GM23338 (cell line): Measurements from ENCODE around the gene MYO18A. TPM values are rescaled to one million over a fixed set of nuclear protein-coding genes. Genes with fewer than 3 reads are reported as not detected.

ENCODE experiments used
- ATAC-seq: fragments of 200-7000 bp; cut with Tn5 transposase; 3 replicates; pipeline ENCODE4 v1.9.1; 2020
- DNase-seq: peaks from one replicate; pipeline ENCODE4 v3.0.0-alpha.2; 2015; ENCODE audit warnings: low spot score
- H2AFZ ChIP-seq: fragments of 200-600 bp; sonication (generic); 2 replicates; pipeline ENCODE4 v1.8.0; 2016; ENCODE audit warnings: antibody characterized with exemption, mild to moderate bottlenecking, moderate library complexity
- H3F3A ChIP-seq: fragments of 200-600 bp; sonication (generic); replicated peaks from 2 replicates; pipeline ENCODE4 v1.8.0; 2017; ENCODE audit warnings: antibody characterized with exemption, mixed run types, low read depth
- H3K27ac ChIP-seq: fragments of 200-600 bp; sonication (generic); 2 replicates; pipeline ENCODE4 v1.6.1; 2016; ENCODE audit warnings: low read depth
- H3K27me3 ChIP-seq: fragments of 200-600 bp; sonication (generic); 2 replicates; pipeline ENCODE4 v1.8.0; 2016; ENCODE audit warnings: mild to moderate bottlenecking, mixed run types, moderate library complexity; ENCODE audit not compliant: insufficient read depth
- H3K36me3 ChIP-seq: fragments of 200-600 bp; sonication (generic); 2 replicates; pipeline ENCODE4 v1.8.0; 2016; ENCODE audit warnings: mild to moderate bottlenecking; ENCODE audit not compliant: insufficient read depth
- H3K4me1 ChIP-seq: fragments of 200-600 bp; sonication (generic); 2 replicates; pipeline ENCODE4 v1.8.0; 2016; ENCODE audit warnings: mild to moderate bottlenecking, moderate library complexity; ENCODE audit not compliant: insufficient read depth
- H3K4me2 ChIP-seq: fragments of 200-600 bp; sonication (generic); 2 replicates; pipeline ENCODE4 v1.7.1; 2017; ENCODE audit warnings: mixed run types
- H3K4me3 ChIP-seq: fragments of 200-600 bp; sonication (generic); 2 replicates; pipeline ENCODE4 v1.6.1; 2016; ENCODE audit warnings: mixed run types
- H3K79me2 ChIP-seq: fragments of 200-600 bp; sonication (generic); replicated peaks from 2 replicates; pipeline ENCODE4 v1.8.0; 2017; ENCODE audit warnings: mild to moderate bottlenecking; ENCODE audit not compliant: insufficient read depth
- H3K9me2 ChIP-seq: fragments of 200-600 bp; sonication (generic); 2 replicates; pipeline ENCODE4 v1.8.0; 2017; ENCODE audit not compliant: insufficient read depth
- H4K20me1 ChIP-seq: fragments of 200-600 bp; sonication (generic); replicated peaks from 2 replicates; pipeline ENCODE4 v1.8.0; 2017; ENCODE audit warnings: mild to moderate bottlenecking; ENCODE audit not compliant: insufficient read depth
- H3K27ac Mint-ChIP-seq: 2 replicates; pipeline ENCODE4 v1.8.0; 2020; ENCODE audit warnings: inconsistent platforms, mild to moderate bottlenecking, moderate library complexity, mixed read lengths
- H3K27me3 Mint-ChIP-seq: 3 replicates; pipeline ENCODE4 v1.8.0; 2022; ENCODE audit warnings: low read depth, mild to moderate bottlenecking, moderate library complexity, mixed read lengths, inconsistent platforms; ENCODE audit not compliant: insufficient read depth, poor library complexity
- H3K36me3 Mint-ChIP-seq: 3 replicates; pipeline ENCODE4 v1.8.0; 2021; ENCODE audit warnings: low read depth, mild to moderate bottlenecking, inconsistent platforms, moderate library complexity, mixed read lengths
- H3K4me1 Mint-ChIP-seq: 3 replicates; pipeline ENCODE4 v1.8.0; 2020; ENCODE audit warnings: mild to moderate bottlenecking, inconsistent platforms, mixed read lengths
- H3K4me3 Mint-ChIP-seq: 3 replicates; pipeline ENCODE4 v1.8.0; 2021; ENCODE audit warnings: moderate library complexity, mild to moderate bottlenecking, inconsistent platforms, mixed read lengths
- H3K9me3 Mint-ChIP-seq: 3 replicates; pipeline ENCODE4 v1.8.0; 2020; ENCODE audit warnings: moderate library complexity, mild to moderate bottlenecking, inconsistent platforms, mixed read lengths
- CREB1 ChIP-seq: fragments of 250-450 bp; sonication (Bioruptor Pico); IDR thresholded peaks from 2 replicates; pipeline ENCODE4 v1.5.0; 2020; ENCODE audit warnings: low read depth, mild to moderate bottlenecking, moderate library complexity
- ETS1 ChIP-seq: IDR thresholded peaks from 2 replicates; pipeline ENCODE4 v1.6.1; 2016; ENCODE audit warnings: antibody characterized with exemption
- EZH2phosphoT487 ChIP-seq: fragments of 200-600 bp; sonication (generic); IDR thresholded peaks from one replicate; pipeline ENCODE4 v1.8.1; 2018; ENCODE audit warnings: antibody characterized with exemption; ENCODE audit not compliant: unreplicated experiment
- JUNB ChIP-seq: IDR thresholded peaks from one replicate; pipeline ENCODE4 v1.6.1; 2016; ENCODE audit warnings: antibody characterized with exemption; ENCODE audit not compliant: unreplicated experiment
- POLR2AphosphoS5 ChIP-seq: IDR thresholded peaks from 2 replicates; pipeline ENCODE4 v1.6.1; 2016; ENCODE audit warnings: antibody characterized with exemption, low read depth
- ZNF114 ChIP-seq: fragments of 250-450 bp; sonication (Bioruptor Pico); IDR thresholded peaks from 2 replicates; pipeline ENCODE4 v1.5.0; 2020; ENCODE audit warnings: mild to moderate bottlenecking, moderate library complexity
- ZNF331 ChIP-seq: fragments of 250-450 bp; sonication (Bioruptor Pico); IDR thresholded peaks from 2 replicates; pipeline ENCODE4 v1.5.0; 2020; ENCODE audit warnings: low read depth, mild to moderate bottlenecking, moderate library complexity
- ZNF462 ChIP-seq: fragments of 250-450 bp; sonication (Bioruptor Pico); IDR thresholded peaks from 2 replicates; pipeline ENCODE4 v1.5.0; 2020; ENCODE audit warnings: mild to moderate bottlenecking, moderate library complexity
- polyA plus RNA-seq: library from polyadenylated mRNA; unstranded; fragments of >200 nt; fragmentation: Nextera tagmentation; extraction: Ambion mirVana; gene quantifications from 2 replicates; pipeline ENCODE4 v1.2.1, GENCODE V29; 2016
- total RNA-seq: library from RNA; depleted of rRNA; stranded (reverse); fragments of >200 nt; shearing (Covaris generic); gene quantifications from 2 replicates; pipeline ENCODE4 v1.2.3, GENCODE V29; 2014
- TF ChIP-seq, protein P1 (sequence below): IDR thresholded peaks from one replicate; pipeline ENCODE4 v1.6.1; 2018; ENCODE audit warnings: antibody characterized with exemption; ENCODE audit not compliant: unreplicated experiment

Gene MYO18A
- total and polyA plus RNA-seq, 2 experiments from 2014 or later, result 18.3 to 37.5 TPM

- TF ChIP-seq ZNF462 (CRISPR knock-in tag), result peak; percentile 39; the same call in 1 of the 2 replicates
- no peak for TF ChIP-seq ZNF331 (CRISPR knock-in tag)
- TF ChIP-seq CREB1 (CRISPR knock-in tag), result no peak; the same call in 1 of the 2 replicates
- no peak for TF ChIP-seq EZH2phosphoT487
- TF ChIP-seq POLR2AphosphoS5, result no peak
Measured at GRCh38 chr17:29032857-29033197, 147.4 kb downstream of the MYO18A start (continued).

DNA sequence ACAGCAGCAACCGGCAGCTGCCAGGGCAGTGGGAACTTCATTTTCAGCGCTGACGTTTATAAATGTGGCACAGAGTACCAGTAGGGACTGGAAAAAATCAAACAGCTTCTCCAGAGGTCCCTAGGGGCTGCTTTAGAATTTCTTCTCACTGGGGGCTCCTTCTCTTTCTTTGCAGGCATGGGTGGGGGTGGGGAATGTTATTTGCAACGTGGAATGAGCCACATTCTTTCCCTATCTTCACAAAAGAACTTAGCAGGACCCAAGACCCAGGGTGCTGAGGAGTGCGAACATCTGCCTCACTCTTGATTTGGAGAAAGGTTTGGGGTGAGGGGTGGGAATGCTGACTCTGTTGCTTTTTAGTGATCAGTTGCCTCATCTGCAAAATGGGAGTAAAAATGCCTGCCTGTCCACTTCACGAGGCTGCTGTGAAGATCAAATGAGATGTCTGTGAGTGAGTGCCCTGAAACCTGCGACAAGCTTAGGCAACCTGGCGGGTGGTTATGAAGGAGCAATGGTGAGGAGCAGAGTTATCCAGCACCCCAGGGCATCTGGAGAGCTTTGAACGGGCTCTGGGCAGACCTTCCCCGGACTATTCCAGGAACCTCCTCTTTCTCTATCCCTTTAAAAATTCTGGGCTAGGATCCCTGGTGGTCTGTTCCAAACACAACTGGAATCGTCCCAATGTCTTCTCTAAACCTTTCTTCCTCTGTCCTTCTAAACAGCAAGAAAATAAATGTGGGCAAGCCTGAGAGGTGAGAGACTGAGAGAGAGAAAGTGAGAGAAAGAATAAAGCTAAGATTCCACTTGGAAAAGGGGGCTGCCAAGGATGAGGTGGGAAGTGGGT is 148.0 kb downstream of the MYO18A start:
- H3K4me2 ChIP-seq, result peak overlapping the region; percentile 59
- ATAC-seq (peak; percentile 78), DNase-seq (peak; percentile 77)
- peaks cover 21% of the 10 kb centered on the region for H3K36me3 Mint-ChIP-seq
- peak overlapping the region; percentile 46 for H3K27ac Mint-ChIP-seq
- peak overlapping the region; percentile 47 for H3K4me3 Mint-ChIP-seq
- peaks cover 26% of the 10 kb centered on the region for H3K27me3 Mint-ChIP-seq
- no peak overlapping the region for H2AFZ ChIP-seq
- H3F3A ChIP-seq, result 0 out of 2 replicates have a peak, but pooled peaks cover 6% of the 10 kb centered on the region
- peak overlapping the region; percentile 27; the same call in 1 of the 2 replicates for H3K4me3 ChIP-seq
- peaks cover 4% of the 10 kb centered on the region; the same call in 1 of the 2 replicates for H3K9me2 ChIP-seq
- peaks cover 41% of the 10 kb centered on the region for H3K4me1 Mint-ChIP-seq
- no peaks in the 10 kb centered on the region for H4K20me1 ChIP-seq
- H3K79me2 ChIP-seq, result no peaks in the 10 kb centered on the region
- peaks cover 48% of the 10 kb centered on the region for H3K4me1 ChIP-seq
- H3K27me3 ChIP-seq, result no peaks in the 10 kb centered on the region
- no peaks in the 10 kb centered on the region for H3K36me3 ChIP-seq
- H3K27ac ChIP-seq, result peak overlapping the region; percentile 93
- peaks cover 22% of the 10 kb centered on the region for H3K9me3 Mint-ChIP-seq
- TF ChIP-seq CREB1 (CRISPR knock-in tag), result peak; percentile 13
- TF ChIP-seq, protein P1, sequence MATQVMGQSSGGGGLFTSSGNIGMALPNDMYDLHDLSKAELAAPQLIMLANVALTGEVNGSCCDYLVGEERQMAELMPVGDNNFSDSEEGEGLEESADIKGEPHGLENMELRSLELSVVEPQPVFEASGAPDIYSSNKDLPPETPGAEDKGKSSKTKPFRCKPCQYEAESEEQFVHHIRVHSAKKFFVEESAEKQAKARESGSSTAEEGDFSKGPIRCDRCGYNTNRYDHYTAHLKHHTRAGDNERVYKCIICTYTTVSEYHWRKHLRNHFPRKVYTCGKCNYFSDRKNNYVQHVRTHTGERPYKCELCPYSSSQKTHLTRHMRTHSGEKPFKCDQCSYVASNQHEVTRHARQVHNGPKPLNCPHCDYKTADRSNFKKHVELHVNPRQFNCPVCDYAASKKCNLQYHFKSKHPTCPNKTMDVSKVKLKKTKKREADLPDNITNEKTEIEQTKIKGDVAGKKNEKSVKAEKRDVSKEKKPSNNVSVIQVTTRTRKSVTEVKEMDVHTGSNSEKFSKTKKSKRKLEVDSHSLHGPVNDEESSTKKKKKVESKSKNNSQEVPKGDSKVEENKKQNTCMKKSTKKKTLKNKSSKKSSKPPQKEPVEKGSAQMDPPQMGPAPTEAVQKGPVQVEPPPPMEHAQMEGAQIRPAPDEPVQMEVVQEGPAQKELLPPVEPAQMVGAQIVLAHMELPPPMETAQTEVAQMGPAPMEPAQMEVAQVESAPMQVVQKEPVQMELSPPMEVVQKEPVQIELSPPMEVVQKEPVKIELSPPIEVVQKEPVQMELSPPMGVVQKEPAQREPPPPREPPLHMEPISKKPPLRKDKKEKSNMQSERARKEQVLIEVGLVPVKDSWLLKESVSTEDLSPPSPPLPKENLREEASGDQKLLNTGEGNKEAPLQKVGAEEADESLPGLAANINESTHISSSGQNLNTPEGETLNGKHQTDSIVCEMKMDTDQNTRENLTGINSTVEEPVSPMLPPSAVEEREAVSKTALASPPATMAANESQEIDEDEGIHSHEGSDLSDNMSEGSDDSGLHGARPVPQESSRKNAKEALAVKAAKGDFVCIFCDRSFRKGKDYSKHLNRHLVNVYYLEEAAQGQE, result no peak
- no peak for TF ChIP-seq JUNB
- 0 out of 2 replicates have a peak, but pooled peaks have one; percentile 3 for TF ChIP-seq ZNF114 (CRISPR knock-in tag)
- TF ChIP-seq ETS1, result 0 out of 2 replicates have a peak, but pooled peaks have one; percentile 1
